HG02623 (cell line): ENCODE measurements around the gene NXNL1.

Source experiments
- ATAC-seq: cut with Tn5 transposase; IDR thresholded peaks from one replicate; pipeline ENCODE4 v1.9.1; 2021; ENCODE audit warnings: moderate library complexity; ENCODE audit not compliant: unreplicated experiment

NXNL1 gene

DNA sequence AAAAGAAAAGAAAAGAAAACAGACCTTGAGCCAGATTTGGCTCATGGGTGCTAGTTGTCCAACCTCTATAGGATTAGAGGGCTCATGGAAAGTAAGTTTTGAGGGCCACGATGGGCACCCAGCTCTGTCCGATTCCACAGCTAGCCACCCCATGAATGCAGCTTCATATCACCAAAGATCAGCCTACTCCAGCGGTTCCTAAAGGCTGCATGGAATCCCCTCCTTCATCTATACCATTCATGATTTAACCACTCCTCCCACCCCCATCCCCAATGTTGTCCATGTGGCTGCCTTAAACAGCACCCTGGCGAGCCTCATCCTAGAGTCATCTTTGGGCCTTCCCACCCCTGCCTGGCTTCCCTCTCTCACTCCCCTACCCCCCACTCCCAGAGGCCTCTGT, 38.8 kb downstream of the NXNL1 start:
- ATAC-seq, result no peak

DNA sequence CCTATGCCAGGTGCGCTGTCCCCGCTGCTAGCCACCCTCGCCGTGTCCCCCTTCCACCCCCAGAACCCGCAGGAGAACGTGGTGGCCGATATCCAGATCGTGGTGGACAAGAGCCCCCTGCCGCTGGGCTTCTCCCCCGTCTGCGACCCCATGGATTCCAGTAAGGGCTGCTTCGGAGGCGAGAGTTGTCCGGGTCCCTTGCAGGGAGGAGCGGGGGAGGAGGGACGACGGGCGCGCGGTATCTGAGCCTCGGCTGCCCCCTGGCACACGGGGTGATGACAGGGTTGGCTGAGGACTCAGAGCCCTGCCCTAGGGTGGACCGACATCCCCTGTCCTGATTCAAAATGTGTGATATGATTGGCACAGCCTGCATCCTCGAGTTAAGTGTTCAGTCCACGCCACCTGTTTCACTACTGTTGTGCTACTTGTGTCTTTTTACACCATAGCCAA, 40.2 kb downstream of the NXNL1 start:
- no peak for ATAC-seq

DNA sequence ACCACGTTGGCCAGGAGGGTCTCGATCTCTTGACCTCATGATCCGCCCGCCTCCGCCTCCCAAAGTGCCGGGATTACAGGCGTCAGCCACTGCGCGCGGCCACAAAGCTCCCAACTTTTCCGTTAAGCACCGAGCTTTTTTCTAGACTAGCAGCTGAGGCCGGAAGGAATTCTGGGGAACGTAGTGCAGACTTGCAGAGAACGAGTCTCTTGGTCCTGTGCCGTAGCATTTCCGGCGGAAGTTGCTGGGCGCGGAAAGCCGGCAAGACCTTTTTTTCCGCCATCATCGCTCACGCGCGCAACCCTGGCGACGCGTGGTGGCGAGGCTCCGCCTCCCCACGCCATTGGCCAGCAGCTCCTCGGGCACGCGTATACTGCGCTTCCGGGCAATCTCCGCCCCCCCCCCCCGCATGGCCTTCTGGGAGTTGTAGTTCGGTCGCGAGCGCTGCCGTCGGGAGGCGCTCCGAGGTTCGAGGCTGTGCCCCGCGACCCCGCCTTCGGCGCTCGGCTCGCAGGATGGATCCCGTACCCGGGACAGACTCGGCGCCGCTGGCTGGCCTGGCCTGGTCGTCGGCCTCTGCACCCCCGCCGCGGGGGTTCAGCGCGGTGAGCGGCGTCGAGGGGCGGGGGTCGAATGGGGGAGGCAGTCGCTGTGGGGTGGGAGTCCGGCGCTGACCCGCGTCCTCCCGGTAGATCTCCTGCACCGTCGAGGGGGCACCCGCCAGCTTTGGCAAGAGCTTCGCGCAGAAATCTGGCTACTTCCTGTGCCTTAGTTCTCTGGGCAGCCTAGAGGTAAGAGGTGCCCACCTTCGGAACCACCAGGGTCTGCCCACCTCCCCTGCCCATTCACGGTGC, 40.9 kb downstream of the NXNL1 start, which contains the start of gene MVB12A:
Gene MVB12A, plus strand, starts transcription at position 427 of the 854 bp plus-strand sequence. Its CDS starts 89 bp downstream, at position 516.
- peak; percentile 76 for ATAC-seq

DNA sequence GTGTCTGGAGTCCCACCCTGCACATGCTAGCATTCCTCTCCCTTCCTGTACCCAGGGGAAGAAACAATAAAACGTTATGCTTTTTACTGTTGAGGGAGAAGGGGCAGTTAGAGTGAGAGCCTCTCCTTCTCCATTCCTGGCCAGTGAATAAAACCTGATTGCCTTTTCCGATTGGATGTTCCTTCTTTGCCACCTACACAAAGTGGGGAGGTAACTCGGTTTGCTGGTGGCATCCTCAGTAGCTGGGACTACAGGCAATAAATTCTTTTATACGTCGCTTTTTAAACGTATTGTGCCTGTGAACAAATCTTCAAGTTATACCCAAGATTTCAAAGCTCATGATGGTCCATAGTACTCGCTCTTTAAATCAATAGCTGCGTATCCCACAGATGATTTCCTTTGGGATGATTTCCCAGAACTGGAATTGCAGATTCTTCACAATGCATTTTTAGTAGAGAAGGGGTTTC, 41.5 kb downstream of the NXNL1 start:
- ATAC-seq, result no peak

DNA sequence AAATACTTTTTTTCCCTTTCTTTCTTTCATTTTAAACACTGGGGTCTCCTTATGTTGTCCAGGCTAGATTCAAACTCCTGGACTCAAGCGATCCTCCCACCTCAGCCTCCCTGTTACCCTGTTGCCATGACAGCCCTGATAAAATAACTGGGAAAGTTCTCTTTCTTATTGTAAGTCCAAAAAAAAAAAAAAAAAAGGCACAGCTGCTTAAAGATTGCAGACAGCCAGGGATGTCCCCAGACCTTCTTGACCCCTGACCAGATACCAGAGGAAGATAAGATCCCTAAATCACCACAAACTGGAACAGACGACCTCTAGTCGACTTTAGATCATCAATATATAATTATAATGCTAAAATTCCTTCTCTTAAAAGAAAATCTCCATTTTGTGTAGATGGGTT, 42.0 kb downstream of the NXNL1 start:
- ATAC-seq, result no peak

DNA sequence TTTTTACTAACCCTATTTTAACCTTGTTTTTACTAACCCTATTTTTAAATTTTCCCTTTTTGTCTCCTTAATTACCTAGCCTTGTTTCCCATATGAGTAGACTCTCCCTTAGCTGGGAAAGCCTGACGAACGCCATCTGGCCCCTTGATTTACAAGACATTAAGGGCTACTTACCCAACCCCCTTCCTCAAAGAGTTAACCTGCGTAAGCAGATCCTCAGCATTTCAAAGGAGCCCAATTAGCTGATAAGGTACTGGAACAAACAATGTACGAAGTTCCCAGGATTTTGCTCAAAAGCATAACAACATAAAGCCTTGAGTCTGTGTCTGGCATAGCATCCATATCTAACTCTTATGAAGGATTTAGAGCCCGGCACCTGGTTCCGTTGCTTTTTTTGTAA, 45.6 kb downstream of the NXNL1 start:
- no peak for ATAC-seq

DNA sequence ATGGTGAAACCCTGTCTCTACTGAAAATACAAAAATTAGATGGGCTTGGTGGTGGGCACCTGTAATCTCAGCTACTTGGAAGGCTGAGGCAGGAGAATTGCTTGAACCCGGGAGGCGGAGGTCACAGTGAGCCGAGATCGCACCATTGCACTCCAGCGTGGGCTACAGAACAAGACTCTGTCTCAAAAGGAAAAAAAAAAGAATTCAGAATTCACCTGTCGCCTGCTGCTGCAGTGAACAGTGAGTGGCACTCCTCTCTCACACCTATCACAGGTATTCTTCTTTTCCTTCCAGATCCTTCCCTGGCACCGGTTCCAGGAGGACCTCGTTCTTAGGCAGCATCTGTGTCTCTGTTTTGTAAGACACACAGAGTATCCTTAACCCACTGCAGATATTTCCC, 46.6 kb downstream of the NXNL1 start:
- ATAC-seq, result no peak

DNA sequence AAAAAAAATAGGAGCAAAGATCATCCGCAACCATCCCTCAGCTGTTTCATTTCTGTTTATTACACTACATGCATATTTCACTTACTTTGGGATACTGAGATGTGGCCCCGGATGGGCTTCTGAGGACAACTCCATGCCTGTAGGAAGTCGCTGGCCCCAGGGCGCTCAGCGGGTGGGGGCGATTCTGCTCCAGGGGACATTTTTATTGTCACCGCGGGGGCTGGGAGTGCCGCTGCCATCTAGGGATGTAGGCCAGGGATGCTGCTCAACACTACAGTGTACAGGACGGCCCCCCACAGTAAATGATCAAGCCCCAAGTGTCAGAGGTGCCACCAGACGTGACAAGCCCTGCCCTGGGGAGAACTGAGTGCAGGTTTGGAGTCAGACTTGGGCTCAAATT, 48.9 kb downstream of the NXNL1 start:
- ATAC-seq, result no peak

DNA sequence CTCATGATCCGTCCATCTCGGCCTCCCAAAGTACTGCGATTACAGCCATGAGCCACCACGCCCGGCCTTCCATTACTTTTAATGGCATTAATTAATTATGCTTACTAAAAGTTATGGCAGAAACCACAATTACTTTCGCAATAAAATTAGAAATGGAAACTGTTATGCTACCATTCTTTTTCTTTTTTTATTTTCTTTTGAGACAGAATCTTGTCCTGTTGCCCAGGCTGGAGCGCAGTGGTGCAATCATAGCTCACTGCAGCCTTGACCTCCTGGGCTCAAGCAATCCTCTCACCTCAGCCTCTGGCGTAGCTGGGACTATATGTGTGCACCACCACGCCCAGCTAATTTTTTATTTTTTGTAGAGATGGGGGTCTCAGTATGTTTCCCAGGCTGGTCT, 50.7 kb downstream of the NXNL1 start:
- no peak for ATAC-seq

DNA sequence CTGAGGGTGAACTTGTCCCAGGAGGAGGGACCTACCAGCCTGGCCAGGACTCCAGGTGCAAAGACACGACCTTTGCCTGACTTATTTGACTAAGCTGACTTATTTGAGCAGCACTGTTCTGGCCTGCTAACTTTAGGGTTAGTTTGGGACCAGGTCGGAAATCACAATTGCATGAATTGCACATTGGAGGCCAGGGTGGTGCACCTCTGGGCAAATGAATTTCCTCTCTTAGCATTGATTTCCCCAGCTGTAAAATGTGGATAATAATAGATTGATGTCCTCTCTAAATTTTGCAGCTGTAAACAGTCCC, 53.9 kb downstream of the NXNL1 start:
- ATAC-seq, result no peak

DNA sequence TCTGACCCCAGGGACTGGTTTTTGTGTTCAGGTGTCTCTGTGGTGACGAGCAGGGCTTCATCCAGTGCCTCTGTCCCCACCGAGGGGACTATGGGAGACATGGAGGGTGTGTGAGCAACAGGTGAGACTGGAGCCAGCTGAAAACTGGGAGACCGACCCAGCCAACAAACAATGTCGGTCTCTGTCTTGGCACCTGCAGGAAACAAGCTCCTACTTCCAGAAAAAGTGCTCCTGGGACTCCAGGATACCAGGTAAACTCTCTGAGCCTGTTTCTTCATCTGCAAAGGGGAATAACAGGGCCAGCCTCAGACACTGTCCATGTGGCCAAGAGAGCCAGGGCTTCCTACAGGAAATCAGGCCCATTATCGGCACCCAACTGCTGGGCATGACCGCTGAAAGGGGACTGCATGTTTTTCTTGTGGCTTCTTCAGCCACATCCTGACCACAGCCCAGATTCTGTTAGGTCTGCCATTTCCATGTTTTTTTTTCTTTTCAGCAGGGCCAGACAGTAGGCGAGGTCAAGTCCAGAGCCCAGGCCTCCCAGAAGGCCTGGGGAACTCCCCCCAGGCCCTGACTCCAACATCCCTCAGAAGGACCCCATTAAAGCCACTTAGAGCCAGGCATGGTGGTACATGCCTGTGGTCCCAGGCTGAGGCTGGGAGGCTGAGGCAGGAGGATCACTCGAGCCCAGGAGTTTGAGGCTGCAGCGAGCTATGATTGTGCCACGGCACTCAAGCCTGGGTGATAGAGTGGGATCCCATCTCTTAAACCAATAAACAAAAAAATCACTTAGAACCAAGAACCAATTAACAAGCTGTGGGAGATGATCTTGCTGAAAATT, 54.5 kb downstream of the NXNL1 start:
- no peak for ATAC-seq
